Fibroblast of lung (primary cell): ENCODE results near the gene ETV1. TPM values are rescaled to one million over a fixed set of nuclear protein-coding genes. Genes with fewer than 3 reads are reported as not detected.
"Not testable (repeated sequence)": the region's sequence is repeated elsewhere in the genome, so short reads cannot be mapped to it uniquely, and the experiment has no call there.

ENCODE experiments used
- DNase-seq, 2 donors: peaks; one replicate each; pipeline versions ENCODE4 v3.0.0 to v3.0.0-alpha.2; 2010; ENCODE audit warnings: low read depth in 2 of 2
- H2AFZ ChIP-seq: 2 replicates; pipeline ENCODE4 v1.5.1; 2012; ENCODE audit warnings: low read length, control low read depth, inconsistent platforms
- H3K27ac ChIP-seq: 2 replicates; pipeline ENCODE4 v1.5.1; 2011; ENCODE audit warnings: low read length, control low read depth; ENCODE audit not compliant: insufficient read depth
- H3K27me3 ChIP-seq: 2 replicates; pipeline ENCODE4 v1.5.1; 2011; ENCODE audit warnings: mild to moderate bottlenecking, low read length; ENCODE audit not compliant: control insufficient read depth, insufficient read depth
- H3K36me3 ChIP-seq: 2 replicates; pipeline ENCODE4 v1.5.1; 2011; ENCODE audit warnings: low read length; ENCODE audit not compliant: control insufficient read depth, insufficient read depth
- H3K4me1 ChIP-seq: 2 replicates; pipeline ENCODE4 v1.5.1; 2011; ENCODE audit warnings: low read length; ENCODE audit not compliant: control insufficient read depth, insufficient read depth; ENCODE audit errors: extremely low read depth
- H3K4me2 ChIP-seq: 2 replicates; pipeline ENCODE4 v1.5.1; 2011; ENCODE audit warnings: low read length, control low read depth; ENCODE audit not compliant: insufficient read depth; ENCODE audit errors: extremely low read depth
- H3K4me3 ChIP-seq, 4 experiments: fragments of 200-600 bp in 1 of 4; sonication (generic) in 1 of 4; replicated peaks in 1 of 4; 2 replicates each; pipeline ENCODE4 v1.5.1; 2011 to 2016; ENCODE audit warnings: low read length in 4 of 4, low read depth in 3 of 4, mild to moderate bottlenecking in 3 of 4, control low read depth in 2 of 4, inconsistent platforms in 1 of 4, mixed read lengths in 1 of 4; ENCODE audit not compliant: insufficient read depth in 1 of 4; ENCODE audit errors: control extremely low read depth in 1 of 4
- H3K79me2 ChIP-seq: 2 replicates; pipeline ENCODE4 v1.5.1; 2012; ENCODE audit warnings: mild to moderate bottlenecking, low read length, inconsistent platforms; ENCODE audit not compliant: control insufficient read depth, insufficient read depth
- H3K9ac ChIP-seq: 2 replicates; pipeline ENCODE4 v1.5.1; 2011; ENCODE audit warnings: mild to moderate bottlenecking, low read length, control low read depth; ENCODE audit not compliant: insufficient read depth
- H3K9me3 ChIP-seq: 2 replicates; pipeline ENCODE4 v1.5.1; 2012; ENCODE audit warnings: low read depth, low read length; ENCODE audit not compliant: control insufficient read depth, insufficient read depth
- H4K20me1 ChIP-seq: 2 replicates; pipeline ENCODE4 v1.5.1; 2011; ENCODE audit warnings: low read length; ENCODE audit not compliant: control insufficient read depth, insufficient read depth; ENCODE audit errors: extremely low read depth
- EZH2 ChIP-seq: IDR thresholded peaks from 2 replicates; pipeline ENCODE4 v1.5.1; 2012; ENCODE audit warnings: low read length, control low read depth, mild to moderate bottlenecking; ENCODE audit errors: missing control alignments
- polyA plus RNA-seq, 2 donors: library from polyadenylated mRNA; depleted of rRNA in 1 of 2; stranded (reverse) in 1 of 2; unstranded in 1 of 2; fragments of >200 nt; gene quantifications; 2 replicates each; pipeline ENCODE4 v1.2.1, GENCODE V29; 2011 to 2012; ENCODE audit warnings: missing spikeins in 1 of 2
- total RNA-seq: library from RNA; depleted of rRNA; stranded (reverse); fragments of >200 nt; gene quantifications from 2 replicates; pipeline ENCODE4 v1.2.1, GENCODE V29; 2014
- TF ChIP-seq, protein P1 (sequence below), 2 donors: IDR thresholded peaks in 1 of 2; conservative IDR thresholded peaks in 1 of 2; 1 replicate in 1 of 2; 2 replicates in 1 of 2; pipeline ENCODE4 v1.5.1; 2011 to 2012; ENCODE audit warnings: low read length in 2 of 2, control low read depth in 1 of 2, inconsistent platforms in 1 of 2, low read depth in 1 of 2, mild to moderate bottlenecking in 1 of 2

The ETV1 gene
- total and polyA plus RNA-seq, 2 donors (not counting 1 experiment from before 2014, with no cell fraction given), result 13.3 to 26.4 TPM

DNA sequence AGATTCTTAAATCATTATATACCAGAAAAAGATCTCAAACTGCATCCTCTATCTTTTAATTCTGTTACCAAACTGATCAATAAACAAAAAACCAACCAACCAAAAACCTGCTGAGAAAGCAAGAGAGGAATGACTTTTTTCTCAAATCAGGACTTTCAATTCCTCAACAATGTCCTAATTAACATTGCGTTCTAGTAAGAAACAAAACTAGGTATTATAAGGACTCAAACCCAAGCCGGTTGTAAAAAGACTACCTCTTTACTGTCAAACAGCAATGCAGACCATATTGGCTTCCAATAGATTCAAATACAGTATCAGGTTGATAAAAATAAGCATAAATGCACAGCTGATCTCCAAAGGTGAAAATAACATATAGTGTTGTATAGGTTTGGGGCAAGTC is 57.3 kb downstream of the ETV1 start:
- no peak for TF ChIP-seq EZH2
- Histone ChIP-seq H3K27me3 (no peaks in the 10 kb centered on the region), H3K4me3 (no peak overlapping the region), H3K27ac (no peak overlapping the region), H3K36me3 (peaks cover 5% of the 10 kb centered on the region), H3K4me1 (peaks cover 2% of the 10 kb centered on the region), H4K20me1 (no peaks in the 10 kb centered on the region), H3K79me2 (no peaks in the 10 kb centered on the region), H2AFZ (no peak overlapping the region), H3K9ac (no peak overlapping the region), H3K4me2 (no peak overlapping the region), H3K9me3 (no peaks in the 10 kb centered on the region)
- DNase-seq, result no peak

GRCh38 chr7:13921062-13921461 is 68.4 kb downstream of the ETV1 start:
- Histone ChIP-seq H3K4me3 (no peak overlapping the region), H3K9ac (no peak overlapping the region), H3K27me3 (no peaks in the 10 kb centered on the region), H4K20me1 (no peaks in the 10 kb centered on the region), H3K27ac (peak overlapping the region; percentile 58), H3K4me1 (peaks cover 2% of the 10 kb centered on the region), H2AFZ (no peak overlapping the region), H3K9me3 (no peaks in the 10 kb centered on the region), H3K4me2 (no peak overlapping the region), H3K36me3 (no peaks in the 10 kb centered on the region), H3K79me2 (no peaks in the 10 kb centered on the region)
- peak in 1 of 2 donors; percentile 16 for DNase-seq
- no peak for TF ChIP-seq EZH2
- TF ChIP-seq, protein P1, sequence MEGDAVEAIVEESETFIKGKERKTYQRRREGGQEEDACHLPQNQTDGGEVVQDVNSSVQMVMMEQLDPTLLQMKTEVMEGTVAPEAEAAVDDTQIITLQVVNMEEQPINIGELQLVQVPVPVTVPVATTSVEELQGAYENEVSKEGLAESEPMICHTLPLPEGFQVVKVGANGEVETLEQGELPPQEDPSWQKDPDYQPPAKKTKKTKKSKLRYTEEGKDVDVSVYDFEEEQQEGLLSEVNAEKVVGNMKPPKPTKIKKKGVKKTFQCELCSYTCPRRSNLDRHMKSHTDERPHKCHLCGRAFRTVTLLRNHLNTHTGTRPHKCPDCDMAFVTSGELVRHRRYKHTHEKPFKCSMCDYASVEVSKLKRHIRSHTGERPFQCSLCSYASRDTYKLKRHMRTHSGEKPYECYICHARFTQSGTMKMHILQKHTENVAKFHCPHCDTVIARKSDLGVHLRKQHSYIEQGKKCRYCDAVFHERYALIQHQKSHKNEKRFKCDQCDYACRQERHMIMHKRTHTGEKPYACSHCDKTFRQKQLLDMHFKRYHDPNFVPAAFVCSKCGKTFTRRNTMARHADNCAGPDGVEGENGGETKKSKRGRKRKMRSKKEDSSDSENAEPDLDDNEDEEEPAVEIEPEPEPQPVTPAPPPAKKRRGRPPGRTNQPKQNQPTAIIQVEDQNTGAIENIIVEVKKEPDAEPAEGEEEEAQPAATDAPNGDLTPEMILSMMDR (conservative IDR thresholded peaks at IDR 0.05 in 1 of 2, IDR thresholded peaks at IDR 0.05 in 1 of 2; ENCODE audit: low read depth in 1 of 2, low read length in 2 of 2), result no peak

- no peak for TF ChIP-seq EZH2
- TF ChIP-seq, protein P1 (conservative IDR thresholded peaks at IDR 0.05 in 1 of 2, IDR thresholded peaks at IDR 0.05 in 1 of 2; ENCODE audit: low read depth in 1 of 2, low read length in 2 of 2), result no peak
- DNase-seq, result peak; percentile 100
- no peaks in the 10 kb centered on the region for H3K79me2 ChIP-seq
- no peak overlapping the region for H3K9ac ChIP-seq
- no peaks in the 10 kb centered on the region for H4K20me1 ChIP-seq
- peak overlapping the region in 2 of 4 experiments; percentile 2 to 23 for H3K4me3 ChIP-seq
- peak overlapping the region; percentile 78 for H3K27ac ChIP-seq
- peak overlapping the region; percentile 63 for H3K4me2 ChIP-seq
- H3K36me3 ChIP-seq, result no peaks in the 10 kb centered on the region
- H3K27me3 ChIP-seq, result no peaks in the 10 kb centered on the region
- H3K4me1 ChIP-seq, result peaks cover 2% of the 10 kb centered on the region
- no peak overlapping the region for H2AFZ ChIP-seq
- H3K9me3 ChIP-seq, result no peaks in the 10 kb centered on the region
Observed at GRCh38 chr7:13920053-13920697, 69.3 kb downstream of the ETV1 start.

DNA sequence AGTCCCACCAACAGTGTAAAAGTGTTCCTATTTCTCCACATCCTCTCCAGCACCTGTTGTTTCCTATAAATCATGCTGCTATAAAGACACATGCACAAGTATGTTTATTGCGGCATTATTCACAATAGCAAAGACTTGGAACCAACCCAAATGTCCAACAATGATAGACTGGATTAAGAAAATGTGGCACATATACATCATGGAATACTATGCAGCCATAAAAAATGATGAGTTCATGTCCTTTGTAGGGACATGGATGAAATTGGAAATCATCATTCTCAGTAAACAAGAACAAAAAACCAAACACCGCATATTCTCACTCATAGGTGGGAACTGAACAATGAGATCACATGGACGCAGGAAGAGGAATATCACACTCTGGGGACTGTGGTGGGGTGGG is 71.1 kb downstream of the ETV1 start:
- H3K27ac ChIP-seq, H2AFZ ChIP-seq, H4K20me1 ChIP-seq, H3K36me3 ChIP-seq, DNase-seq, H3K27me3 ChIP-seq, H3K79me2 ChIP-seq, H3K4me2 ChIP-seq, H3K4me3 ChIP-seq, H3K4me1 ChIP-seq, H3K9me3 ChIP-seq, H3K9ac ChIP-seq: not testable (repeated sequence)

DNA sequence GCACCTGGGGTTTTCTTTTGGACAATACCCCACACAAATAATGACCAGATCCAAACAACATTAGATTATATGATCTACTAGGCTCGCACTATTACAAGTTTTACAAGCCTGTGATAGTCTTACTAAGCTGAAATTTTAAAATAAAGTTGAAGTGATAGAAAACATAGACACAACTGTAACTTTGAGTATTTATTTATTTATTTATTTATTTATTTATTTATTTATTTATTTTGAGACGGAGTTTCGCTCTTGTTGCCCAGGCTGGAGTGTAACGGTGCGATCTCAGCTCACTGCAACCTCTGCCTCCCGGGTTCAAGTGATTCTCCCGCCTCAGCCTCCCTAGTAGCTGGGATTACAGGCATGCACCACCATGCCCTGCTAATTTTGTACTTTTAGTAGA is 72.4 kb downstream of the ETV1 start:
- not testable (repeated sequence) for DNase-seq, H4K20me1 ChIP-seq, H3K27ac ChIP-seq, H3K36me3 ChIP-seq, H3K79me2 ChIP-seq, H2AFZ ChIP-seq, H3K9ac ChIP-seq, H3K4me3 ChIP-seq, H3K9me3 ChIP-seq, H3K27me3 ChIP-seq, H3K4me1 ChIP-seq, H3K4me2 ChIP-seq
